NCI-H146 treated with DMSO at 0.1 percent for 48 hours (cell line): ENCODE measurements around the gene GUCA1A.
A peak's percentile ranks its signal among the peaks of the same experiment; 100 is the strongest.
"Not testable (repeated sequence)": the region's sequence is repeated elsewhere in the genome, so short reads cannot be mapped to it uniquely, and the experiment has no call there.

Source experiments
- DNase-seq: peaks from one replicate; lab custom pipeline; 2025; ENCODE audit not compliant: unreplicated experiment; lab: John Stamatoyannopoulos, UW

GUCA1A gene

DNA sequence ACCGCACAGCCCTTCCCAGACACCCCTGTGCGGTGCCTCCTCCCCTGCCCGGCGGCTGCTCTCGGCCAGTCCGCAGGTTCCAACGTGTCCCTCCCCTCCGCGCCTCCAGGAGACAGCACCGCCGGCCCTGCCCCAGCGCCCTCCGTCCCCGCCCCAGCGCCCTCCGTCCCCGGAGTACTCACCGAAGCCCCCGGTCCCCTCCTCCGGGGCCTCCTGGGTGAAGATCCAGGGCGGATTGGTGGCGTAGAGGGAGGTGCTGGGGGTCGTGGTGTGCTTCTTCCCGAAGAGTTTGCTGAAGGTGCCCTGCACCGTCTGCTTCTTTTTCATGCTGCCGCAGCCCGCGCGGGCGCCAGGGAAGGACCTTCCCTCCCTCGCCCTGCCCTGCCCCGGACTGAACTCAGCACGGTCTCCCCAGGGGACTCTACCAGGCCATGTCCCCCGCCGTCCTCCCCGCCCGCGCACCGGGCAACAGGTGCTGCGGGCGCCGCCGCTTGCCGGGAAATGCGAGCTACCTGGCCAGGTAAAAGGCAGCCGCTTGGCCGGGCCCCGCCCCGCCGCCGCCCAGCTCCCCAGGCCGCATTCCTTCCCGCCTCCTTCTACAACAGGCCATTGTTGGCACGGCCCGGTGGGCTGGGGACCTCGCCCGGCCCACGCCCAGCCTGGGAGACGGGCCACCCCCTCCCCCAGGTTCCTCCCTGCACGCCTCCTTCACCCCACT is 30.9 kb upstream of the GUCA1A start, which contains the start of gene C6orf132:
C6orf132 (minus strand) TSS at position 503 of the 718 bp plus-strand sequence; CDS start at position 327, 176 bp downstream.
- DNase-seq: peak; percentile 75

- DNase-seq: no peak
These were observed 26.0 kb upstream of the GUCA1A start for GRCh38 chr6:42147138-42147562.

- no peak for DNase-seq
These were observed 25.1 kb upstream of the GUCA1A start for GRCh38 chr6:42148058-42148457.

- no peak for DNase-seq
These were observed 22.9 kb upstream of the GUCA1A start for GRCh38 chr6:42150254-42150653.

GRCh38 chr6:42152024-42152423 is 21.1 kb upstream of the GUCA1A start:
- no peak for DNase-seq

GRCh38 chr6:42152528-42153213 is 20.5 kb upstream of the GUCA1A start:
- DNase-seq: not testable (repeated sequence)

DNA sequence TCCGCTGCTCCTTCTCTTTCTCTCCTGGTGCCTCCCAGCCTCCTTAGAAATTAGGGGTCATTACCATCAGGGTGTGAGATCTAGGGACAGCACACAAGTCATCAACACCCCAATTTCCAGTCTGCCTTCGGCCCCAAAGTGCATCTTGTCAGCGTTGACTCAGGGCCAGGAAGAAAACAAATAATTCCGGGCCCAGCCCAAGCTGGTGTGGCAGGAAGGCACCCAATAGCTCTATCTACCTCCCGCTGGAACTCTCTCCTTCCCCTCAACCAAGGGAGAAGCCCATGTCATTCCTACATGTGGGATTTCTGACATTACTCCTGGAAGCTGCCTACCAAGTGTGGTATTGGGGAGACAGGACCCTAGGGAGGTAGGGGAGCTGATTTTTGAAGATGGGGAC is 19.2 kb upstream of the GUCA1A start:
- DNase-seq: no peak

DNA sequence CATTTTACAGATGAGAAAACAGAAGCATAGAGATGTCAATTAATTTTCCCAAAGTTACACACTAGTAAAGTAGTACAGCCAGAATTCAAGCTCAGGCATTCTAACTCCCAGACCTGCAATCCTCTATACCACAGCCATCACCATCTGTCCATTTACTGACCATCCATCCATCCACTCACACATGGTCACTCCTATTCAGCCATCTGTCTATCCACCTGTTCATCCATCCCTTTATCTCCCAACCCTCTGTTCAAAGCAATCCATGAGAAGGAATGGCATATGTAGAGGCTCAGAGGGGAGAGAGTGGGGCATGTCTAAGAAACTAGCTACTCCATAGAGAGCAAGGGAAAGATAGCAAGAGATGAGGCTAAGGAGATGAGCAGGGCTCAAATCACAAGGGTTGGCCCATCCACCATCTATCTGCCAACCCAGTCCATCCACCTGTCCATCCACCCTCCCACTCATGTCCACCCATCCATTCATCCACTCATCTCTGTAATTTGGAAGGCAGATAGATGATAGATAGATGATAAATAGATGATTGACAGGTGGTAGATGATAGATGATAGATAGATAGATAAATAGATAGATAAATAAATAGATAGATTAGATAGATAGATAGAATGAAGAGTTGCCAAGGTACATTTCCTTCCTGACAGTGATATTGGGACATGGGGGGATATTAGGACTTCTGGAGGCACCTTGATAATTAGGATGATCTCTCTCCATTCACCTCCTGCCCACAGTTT is 18.5 kb upstream of the GUCA1A start:
- DNase-seq: no peak

DNA sequence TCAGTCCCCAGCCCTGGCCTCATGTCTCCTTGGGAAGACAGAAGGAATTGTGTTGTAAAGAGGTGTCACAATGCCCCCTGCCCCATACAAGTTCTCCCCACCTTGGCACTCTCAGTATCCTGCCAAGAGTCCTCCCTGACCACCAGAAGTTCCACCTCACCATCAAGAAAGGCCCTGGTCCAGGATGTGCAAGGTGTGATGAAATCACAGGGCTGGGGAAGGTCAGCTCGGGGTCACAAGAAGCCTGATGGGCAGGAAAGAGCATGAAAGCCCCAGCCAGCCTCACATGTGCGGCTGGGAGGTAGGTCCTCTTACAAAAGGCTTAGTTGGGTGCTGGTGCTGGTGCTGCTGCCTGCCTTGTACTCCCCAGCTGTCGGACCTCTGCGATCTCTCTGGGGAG is 17.9 kb upstream of the GUCA1A start:
- no peak for DNase-seq

GRCh38 chr6:42156638-42157037 is 16.5 kb upstream of the GUCA1A start:
- DNase-seq: no peak

GRCh38 chr6:42158011-42158410 is 15.2 kb upstream of the GUCA1A start:
- DNase-seq: no peak

DNA sequence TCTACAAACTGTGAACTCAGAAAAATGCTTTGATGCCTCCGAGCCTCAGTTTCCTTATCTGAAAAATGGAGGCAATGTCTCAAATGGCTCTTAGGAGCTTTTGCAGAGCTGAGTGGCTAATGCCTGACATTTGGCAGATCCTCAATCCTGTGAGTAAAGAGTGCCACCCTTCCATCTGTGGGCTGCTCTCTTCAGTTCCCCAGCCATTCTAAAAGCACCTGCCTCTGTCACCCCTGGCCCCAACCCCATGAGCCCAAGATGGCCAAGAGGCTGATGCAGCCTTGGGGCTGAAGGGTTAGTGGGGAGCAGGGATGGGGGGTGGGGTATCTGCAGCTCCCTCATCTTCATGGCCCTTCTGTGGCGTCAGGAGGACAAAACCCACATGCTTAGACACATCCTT is 14.5 kb upstream of the GUCA1A start:
- DNase-seq: no peak

GRCh38 chr6:42159431-42160024 is 13.6 kb upstream of the GUCA1A start:
- no peak for DNase-seq

- DNase-seq: no peak
These were observed 10.8 kb upstream of the GUCA1A start for GRCh38 chr6:42162384-42162783.

GRCh38 chr6:42162812-42163211 is 10.4 kb upstream of the GUCA1A start:
- no peak for DNase-seq

GRCh38 chr6:42163981-42164380 is 9.2 kb upstream of the GUCA1A start:
- no peak for DNase-seq

DNA sequence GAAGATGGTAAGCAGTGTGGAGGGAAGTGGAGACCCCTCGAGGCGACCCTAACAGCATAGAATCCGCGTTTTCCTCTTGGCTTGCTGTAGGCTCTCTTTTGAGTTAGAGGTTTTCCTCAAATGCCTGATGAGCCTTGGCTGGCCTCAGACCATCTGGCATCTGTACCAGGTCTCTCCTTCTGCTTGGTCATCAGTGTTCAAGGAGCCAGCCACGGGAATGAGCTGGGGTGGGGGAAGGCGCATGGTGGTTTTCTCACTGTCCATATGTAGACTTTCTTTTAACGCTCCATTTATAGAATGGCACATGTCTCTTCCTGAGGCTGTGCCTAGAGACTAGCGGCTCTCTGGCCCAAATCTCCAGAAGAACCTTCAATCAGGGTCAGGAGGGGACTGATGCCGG is 8.1 kb upstream of the GUCA1A start:
- no peak for DNase-seq

DNA sequence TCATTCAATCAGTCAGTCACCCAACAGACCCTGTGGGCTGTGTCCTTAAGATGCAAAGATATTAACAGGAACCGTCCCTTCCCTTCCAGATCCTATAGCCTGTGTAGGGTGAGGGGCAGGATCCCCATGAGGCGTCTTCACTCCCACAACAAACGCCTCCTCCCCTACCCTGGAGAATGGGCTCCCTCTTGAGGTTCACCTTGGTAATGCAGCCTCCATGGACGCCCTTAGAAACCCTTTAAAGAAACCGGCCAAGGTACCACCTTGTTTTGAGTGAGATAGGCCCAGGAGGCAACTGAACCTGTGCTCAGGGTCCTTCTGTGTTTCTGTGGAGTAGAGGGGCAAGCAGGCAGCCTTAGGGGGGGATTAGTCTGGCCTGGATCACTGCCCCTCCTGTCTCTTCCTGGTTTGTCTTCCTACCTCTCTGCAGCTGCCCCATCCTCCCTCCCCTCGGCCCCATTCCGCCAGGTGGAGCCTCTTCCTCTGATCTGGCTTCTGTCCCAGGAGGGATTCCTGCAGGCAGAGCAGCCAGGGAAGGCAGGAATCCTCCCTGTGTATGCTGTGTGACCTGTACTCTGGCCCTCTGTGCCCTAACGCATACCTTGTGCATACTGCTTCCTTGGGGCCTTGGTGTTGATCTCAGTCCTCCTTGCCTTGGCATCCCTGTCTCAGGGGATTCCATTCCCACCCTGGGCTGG is 6.6 kb upstream of the GUCA1A start:
- DNase-seq: peak; percentile 92

DNA sequence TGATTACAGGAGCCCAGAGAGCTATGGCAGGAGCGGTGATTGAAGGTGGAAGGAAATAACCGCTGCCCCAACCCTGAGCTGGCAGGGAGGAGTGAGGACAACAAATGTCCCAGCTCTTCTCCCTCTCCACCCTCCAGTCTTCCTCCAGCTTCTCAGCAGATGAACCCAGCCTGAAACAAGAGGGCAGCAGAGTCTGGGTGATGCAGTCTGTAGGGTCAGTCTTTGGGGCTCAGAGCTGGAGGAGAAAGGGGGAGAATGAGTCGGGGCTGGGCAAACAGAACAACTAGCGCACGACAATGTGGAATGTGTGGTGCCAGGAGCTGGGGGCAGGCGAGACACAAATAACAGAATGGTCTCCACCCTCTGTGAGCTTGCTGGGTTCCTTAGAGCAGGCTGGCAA is 4.5 kb upstream of the GUCA1A start:
- DNase-seq: no peak

- DNase-seq: not testable (repeated sequence)
These were observed 3.4 kb upstream of the GUCA1A start for GRCh38 chr6:42169780-42170179.
